Testis (tissue), 2 donors: ENCODE results near the gene PAFAH2.

ENCODE experiments used
- CTCF ChIP-seq, 3 experiments: fragments of 450-650 bp in 2 of 3; fragments of 200-600 bp in 1 of 3; sonication (generic) in 1 of 3; IDR thresholded peaks; one replicate each; pipeline ENCODE4 v1.5.1; 2016 to 2019; ENCODE audit warnings: antibody characterized with exemption in 3 of 3, mild to moderate bottlenecking in 2 of 3, moderate library complexity in 1 of 3
- POLR2A ChIP-seq: fragments of 450-650 bp; IDR thresholded peaks from one replicate; pipeline ENCODE4 v1.6.1; 2017; ENCODE audit warnings: antibody characterized with exemption, mild to moderate bottlenecking, moderate library complexity

DNA sequence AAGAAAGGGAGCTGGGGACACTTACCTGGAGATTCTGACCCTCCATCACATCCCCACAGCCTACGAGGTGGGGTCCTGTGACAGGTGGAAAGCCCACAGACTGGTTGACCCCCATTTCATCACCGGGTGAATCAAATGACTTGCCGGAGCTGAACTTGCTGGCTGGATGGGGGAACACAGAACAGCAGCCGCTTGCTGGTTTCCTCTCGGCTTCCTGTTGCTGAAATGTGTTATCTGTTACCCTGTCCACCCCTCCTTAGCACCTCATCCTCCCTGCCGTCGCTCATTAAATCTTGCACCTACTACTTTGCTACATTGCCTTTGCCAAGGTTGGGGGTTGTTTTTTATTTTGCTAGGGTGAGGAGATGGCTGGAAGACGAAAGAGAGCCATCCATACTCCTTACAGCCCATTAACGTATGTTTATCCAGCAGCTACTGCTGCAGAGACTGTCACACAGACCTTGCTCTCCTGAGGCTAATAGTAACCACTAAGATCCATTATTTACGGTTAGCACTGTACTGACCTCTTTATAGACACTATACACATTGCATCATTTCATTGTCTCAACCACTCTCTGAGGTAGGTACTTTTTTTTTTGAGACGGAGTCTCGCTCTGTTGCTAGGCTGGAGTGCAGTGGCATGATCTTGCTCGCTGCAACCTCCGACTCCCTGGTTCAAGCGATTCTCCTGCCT is 7.0 kb downstream of the PAFAH2 start:
- TF ChIP-seq CTCF (IDR thresholded peaks at IDR 0.05) (no peak), POLR2A (no peak)
